GM18951 (cell line): ENCODE results near the gene ATP6V1G1.

ENCODE experiments used
- POLR2A ChIP-seq: IDR thresholded peaks from 4 replicates; pipeline ENCODE4 v1.6.1; 2011; ENCODE audit warnings: mild to moderate bottlenecking; ENCODE audit not compliant: insufficient read length, insufficient read depth; ENCODE audit errors: extremely low read depth
- in situ Hi-C: fragments of 300-500 bp; cut with MboI; formaldehyde crosslinking; loops from one replicate; pipeline ENCODE4 v1.12.0; 2022; ENCODE audit warnings: low sequenced_read_pairs, mixed read lengths, inconsistent platforms; ENCODE audit not compliant: unreplicated experiment

ATP6V1G1 gene

GRCh38 chr9:114629563-114630090 is 42.1 kb downstream of the ATP6V1G1 start:
- in situ Hi-C loops: no loop called here
- TF ChIP-seq POLR2A: no peak

- in situ Hi-C loops: no loop called here
- no peak for TF ChIP-seq POLR2A
Measured at GRCh38 chr9:114631166-114631565, 43.6 kb downstream of the ATP6V1G1 start.

GRCh38 chr9:114633438-114634089 is 46.0 kb downstream of the ATP6V1G1 start:
- no peak for TF ChIP-seq POLR2A
- in situ Hi-C loops: no loop called here

GRCh38 chr9:114634387-114634786 is 46.8 kb downstream of the ATP6V1G1 start:
- in situ Hi-C loops: no loop called here
- no peak for TF ChIP-seq POLR2A

- no peak for TF ChIP-seq POLR2A
- in situ Hi-C loops: no loop called here
Measured at GRCh38 chr9:114638404-114638803, 50.8 kb downstream of the ATP6V1G1 start.

- in situ Hi-C loops: loop anchor here (10.0 kb wide), 1 partner anchor 227 kb away; no protein-coding TSS in a partner anchor
- no peak for TF ChIP-seq POLR2A
Measured at GRCh38 chr9:114641967-114642366, 54.4 kb downstream of the ATP6V1G1 start.

- TF ChIP-seq POLR2A: no peak
- in situ Hi-C loops: loop anchor here (10.0 kb wide), 1 partner anchor 228 kb away; no protein-coding TSS in a partner anchor
Measured at GRCh38 chr9:114643001-114643400, 55.4 kb downstream of the ATP6V1G1 start.

- no peak for TF ChIP-seq POLR2A
- in situ Hi-C loops: loop anchor here (10.0 kb wide), 1 partner anchor 229 kb away; no protein-coding TSS in a partner anchor
Measured at GRCh38 chr9:114643896-114644295, 56.3 kb downstream of the ATP6V1G1 start.
